ENCODE measurements around the gene MAP3K21. TPM values are rescaled to one million over a fixed set of nuclear protein-coding genes. Genes with fewer than 3 reads are reported as not detected.

Gene MAP3K21
- total and polyA plus RNA-seq, 7 donors: 0.04 to 0.49 (median 0.13) TPM

DNA sequence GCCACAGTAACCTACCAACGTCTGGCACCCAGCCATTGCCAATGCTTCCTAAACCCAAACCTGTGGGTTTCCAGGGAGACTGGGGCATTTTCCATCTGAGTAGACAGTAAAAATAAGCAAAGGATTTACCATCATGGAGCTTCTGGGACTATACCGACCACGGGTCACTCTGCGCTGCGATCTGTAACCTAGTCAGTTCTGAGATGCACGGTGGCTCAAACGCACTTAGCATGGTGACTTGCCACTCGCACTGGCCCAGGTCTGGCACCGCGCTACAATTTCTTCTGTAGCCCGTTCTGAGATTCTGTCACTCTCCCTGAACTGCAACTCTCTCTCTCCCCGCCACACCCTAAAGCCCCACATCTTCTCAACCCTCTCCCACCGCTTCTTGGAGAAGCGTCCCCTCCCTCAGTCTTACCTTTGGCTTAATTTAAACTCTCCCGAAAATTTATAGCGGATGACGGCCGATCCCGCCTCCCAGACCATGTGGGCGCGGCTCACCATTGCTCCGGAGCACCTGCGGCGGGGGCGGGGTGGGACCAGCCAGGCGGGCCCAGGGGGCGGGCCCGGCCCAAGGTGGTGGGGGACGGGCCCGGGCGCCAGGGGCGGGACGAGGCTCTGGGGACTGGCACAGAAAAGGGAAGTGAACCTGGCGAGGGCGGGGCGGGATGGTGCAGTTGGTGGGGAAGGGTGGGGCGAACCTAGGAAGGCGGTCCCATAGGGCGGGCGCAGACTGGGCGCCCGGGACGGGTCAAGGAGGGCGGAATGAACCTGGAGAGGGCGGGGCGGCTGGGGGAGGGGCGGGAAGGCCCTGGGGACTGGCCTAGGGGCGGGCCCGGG is 493 bp upstream of the MAP3K21 start:
- H3K4me1 ChIP-seq: no peaks in the 10 kb centered on the region
- H3K27me3 ChIP-seq (ENCODE audit: insufficient read depth in 3 of 3, low read length in 2 of 3): peaks cover 0 to 40% (median 2%) of the 10 kb centered on the region in 3 donors
- H3K36me3 ChIP-seq (ENCODE audit: insufficient read depth in 1 of 2, low read depth in 1 of 2): no peaks in the 10 kb centered on the region
- DNase-seq: peak; percentile 77 to 83
- whole genome bisulfite sequencing, 3 donors: 3 to 4% (median 3%) methylated on average over 37 to 49 of the region's 49 CpGs
- no peaks in the 10 kb centered on the region for H3K9me3 ChIP-seq
- H3K4me3 ChIP-seq: peak overlapping the region; percentile 67
- intact Hi-C loops (cut with DNase I): no loop called here
- TF ChIP-seq, protein P1, sequence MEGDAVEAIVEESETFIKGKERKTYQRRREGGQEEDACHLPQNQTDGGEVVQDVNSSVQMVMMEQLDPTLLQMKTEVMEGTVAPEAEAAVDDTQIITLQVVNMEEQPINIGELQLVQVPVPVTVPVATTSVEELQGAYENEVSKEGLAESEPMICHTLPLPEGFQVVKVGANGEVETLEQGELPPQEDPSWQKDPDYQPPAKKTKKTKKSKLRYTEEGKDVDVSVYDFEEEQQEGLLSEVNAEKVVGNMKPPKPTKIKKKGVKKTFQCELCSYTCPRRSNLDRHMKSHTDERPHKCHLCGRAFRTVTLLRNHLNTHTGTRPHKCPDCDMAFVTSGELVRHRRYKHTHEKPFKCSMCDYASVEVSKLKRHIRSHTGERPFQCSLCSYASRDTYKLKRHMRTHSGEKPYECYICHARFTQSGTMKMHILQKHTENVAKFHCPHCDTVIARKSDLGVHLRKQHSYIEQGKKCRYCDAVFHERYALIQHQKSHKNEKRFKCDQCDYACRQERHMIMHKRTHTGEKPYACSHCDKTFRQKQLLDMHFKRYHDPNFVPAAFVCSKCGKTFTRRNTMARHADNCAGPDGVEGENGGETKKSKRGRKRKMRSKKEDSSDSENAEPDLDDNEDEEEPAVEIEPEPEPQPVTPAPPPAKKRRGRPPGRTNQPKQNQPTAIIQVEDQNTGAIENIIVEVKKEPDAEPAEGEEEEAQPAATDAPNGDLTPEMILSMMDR (IDR thresholded peaks at IDR 0.05): no peak
- peak; percentile 82 to 87 (median 85) for ATAC-seq
- H3K27ac ChIP-seq: no peak overlapping the region

DNA sequence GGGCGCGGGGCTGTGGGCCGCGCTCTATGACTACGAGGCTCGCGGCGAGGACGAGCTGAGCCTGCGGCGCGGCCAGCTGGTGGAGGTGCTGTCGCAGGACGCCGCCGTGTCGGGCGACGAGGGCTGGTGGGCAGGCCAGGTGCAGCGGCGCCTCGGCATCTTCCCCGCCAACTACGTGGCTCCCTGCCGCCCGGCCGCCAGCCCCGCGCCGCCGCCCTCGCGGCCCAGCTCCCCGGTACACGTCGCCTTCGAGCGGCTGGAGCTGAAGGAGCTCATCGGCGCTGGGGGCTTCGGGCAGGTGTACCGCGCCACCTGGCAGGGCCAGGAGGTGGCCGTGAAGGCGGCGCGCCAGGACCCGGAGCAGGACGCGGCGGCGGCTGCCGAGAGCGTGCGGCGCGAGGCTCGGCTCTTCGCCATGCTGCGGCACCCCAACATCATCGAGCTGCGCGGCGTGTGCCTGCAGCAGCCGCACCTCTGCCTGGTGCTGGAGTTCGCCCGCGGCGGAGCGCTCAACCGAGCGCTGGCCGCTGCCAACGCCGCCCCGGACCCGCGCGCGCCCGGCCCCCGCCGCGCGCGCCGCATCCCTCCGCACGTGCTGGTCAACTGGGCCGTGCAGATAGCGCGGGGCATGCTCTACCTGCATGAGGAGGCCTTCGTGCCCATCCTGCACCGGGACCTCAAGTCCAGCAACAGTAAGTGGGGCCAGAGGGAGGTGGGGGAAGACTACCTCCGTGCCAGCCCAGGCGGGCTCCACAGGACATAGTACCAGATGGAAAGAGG is 808 bp downstream of the MAP3K21 start:
- Histone ChIP-seq H3K27me3 (ENCODE audit: insufficient read depth in 3 of 3, low read length in 2 of 3) (peaks cover 0 to 40% (median 2%) of the 10 kb centered on the region in 3 donors), H3K9me3 (no peaks in the 10 kb centered on the region), H3K27ac (peak overlapping the region; percentile 16), H3K36me3 (ENCODE audit: insufficient read depth in 1 of 2, low read depth in 1 of 2) (no peaks in the 10 kb centered on the region), H3K4me1 (no peaks in the 10 kb centered on the region), H3K4me3 (peak overlapping the region; percentile 67)
- DNase-seq: peak; percentile 19 to 49
- intact Hi-C loops (cut with DNase I): no loop called here
- WGBS, 3 donors: 1 to 2% (median 2%) methylated on average over 54 to 96 of the region's 96 CpGs
- TF ChIP-seq, protein P1 (IDR thresholded peaks at IDR 0.05): no peak
- peak in 3 of 4 donors; percentile 26 to 34 (median 32) for ATAC-seq

DNA sequence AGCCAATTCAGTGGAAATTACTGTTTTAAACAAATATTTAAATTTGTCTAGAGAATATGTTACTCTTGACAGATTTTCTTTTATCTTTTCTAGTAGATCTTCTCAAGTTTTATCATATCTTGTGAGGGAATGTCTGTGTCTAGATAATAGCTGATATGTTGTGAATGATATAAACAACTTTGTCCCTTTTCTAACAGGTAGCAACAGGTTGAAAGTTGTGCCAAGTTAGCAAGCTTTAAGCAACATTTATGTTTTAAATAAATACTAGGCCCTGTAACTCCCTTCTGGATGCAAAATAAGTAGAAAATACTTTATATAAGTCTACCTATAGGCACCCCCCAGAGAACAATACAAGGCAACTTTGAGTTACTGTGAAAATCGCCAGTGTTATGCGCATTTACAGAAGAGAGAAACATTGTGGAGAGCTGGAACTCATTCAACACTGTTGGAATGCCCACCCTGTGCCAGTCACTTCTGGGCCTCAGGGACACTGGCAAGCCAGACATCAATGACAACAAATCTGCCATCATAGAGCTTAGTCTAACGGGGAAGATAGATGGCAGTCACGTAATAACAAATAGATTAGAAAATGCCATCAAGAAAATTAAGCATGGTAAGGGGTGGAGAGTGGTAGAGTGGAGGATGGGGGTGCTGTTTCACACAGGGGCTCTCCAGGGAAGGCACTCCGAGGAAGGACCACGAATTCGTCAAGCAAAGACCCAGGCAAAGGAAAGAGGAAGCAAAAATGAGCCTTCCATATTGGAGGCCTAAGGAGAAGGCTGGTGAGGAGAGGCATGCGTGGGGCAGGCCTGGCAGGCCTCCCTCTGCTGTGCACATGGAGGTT is 4.4 kb downstream of the MAP3K21 start:
- Histone ChIP-seq H3K4me3 (no peak overlapping the region), H3K36me3 (ENCODE audit: insufficient read depth in 1 of 2, low read depth in 1 of 2) (no peaks in the 10 kb centered on the region), H3K4me1 (no peaks in the 10 kb centered on the region), H3K27me3 (ENCODE audit: insufficient read depth in 3 of 3, low read length in 2 of 3) (peaks cover 2 to 29% (median 3%) of the 10 kb centered on the region in 3 donors), H3K27ac (no peak overlapping the region), H3K9me3 (no peaks in the 10 kb centered on the region)
- intact Hi-C loops (cut with DNase I): no loop called here
- ATAC-seq (no peak), DNase-seq (no peak)
- 68 to 73% (median 73%) methylated on average over 8 of the region's 8 CpGs for WGBS, 3 donors
- TF ChIP-seq, protein P1 (IDR thresholded peaks at IDR 0.05): no peak

DNA sequence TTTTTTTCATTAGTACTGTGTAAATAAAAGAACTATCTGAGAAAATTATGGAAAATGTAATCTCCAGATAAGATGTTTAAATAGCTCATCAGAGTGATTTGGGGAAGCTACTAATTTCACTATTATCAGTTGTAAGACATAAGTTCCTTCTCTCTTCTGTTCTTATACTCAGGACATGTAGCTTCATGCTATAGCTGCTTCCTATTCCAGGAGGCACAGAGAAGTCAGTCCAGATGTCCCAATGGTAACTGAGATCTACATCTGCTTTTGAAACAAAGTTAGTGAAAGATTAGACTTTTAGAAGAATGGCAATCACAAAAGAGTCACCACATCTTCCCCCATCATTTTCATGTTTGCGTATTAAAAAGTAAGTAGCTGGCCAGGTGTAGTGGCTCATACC is 5.6 kb downstream of the MAP3K21 start:
- DNase-seq (no peak), ATAC-seq (no peak)
- Histone ChIP-seq H3K4me3 (no peak overlapping the region), H3K9me3 (no peaks in the 10 kb centered on the region), H3K27me3 (ENCODE audit: insufficient read depth in 3 of 3, low read length in 2 of 3) (peaks cover 2 to 19% (median 5%) of the 10 kb centered on the region in 3 donors), H3K27ac (no peak overlapping the region), H3K4me1 (no peaks in the 10 kb centered on the region), H3K36me3 (ENCODE audit: insufficient read depth in 1 of 2, low read depth in 1 of 2) (no peaks in the 10 kb centered on the region)
- TF ChIP-seq, protein P1 (IDR thresholded peaks at IDR 0.05): no peak
- intact Hi-C loops (cut with DNase I): no loop called here
- WGBS, 3 donors: 94 to 100% (median 100%) methylated on average over 1 of the region's 1 CpG

Measured in psoas muscle (tissue), 8 donors.